H1 (cell line): ENCODE results near the gene RNASET2. TPM values are rescaled to one million over a fixed set of nuclear protein-coding genes. Genes with fewer than 3 reads are reported as not detected.

Experiments used
- CTCF ChIA-PET: fragments of 300-600 bp; sonication (Branson Sonifier 250); formaldehyde crosslinking; loops from one replicate; lab custom pipeline; 2021; ENCODE audit not compliant: partially characterized antibody; lab: Charles Lee
- POLR2A ChIA-PET: fragments of 300-600 bp; sonication (Branson Sonifier 250); formaldehyde crosslinking; loops from one replicate; lab custom pipeline; 2021; ENCODE audit warnings: inconsistent platforms; ENCODE audit not compliant: partially characterized antibody; lab: Charles Lee
- DNase-seq, 2 experiments: peaks; one replicate each; pipeline versions ENCODE4 v3.0.0 to v3.0.0-alpha.2; 2010 to 2022; ENCODE audit warnings: low spot score in 2 of 2, low read depth in 1 of 2, mixed read lengths in 1 of 2
- FAIRE-seq: peaks from 2 replicates; lab custom pipeline; 2011; peaks lifted over from hg19 to GRCh38; lab: Jason Lieb, UNC
- H2AFZ ChIP-seq: 2 replicates; pipeline ENCODE4 v1.8.1; 2012; ENCODE audit warnings: low read length, inconsistent platforms
- H2AK5ac ChIP-seq: 2 replicates; pipeline ENCODE4 v1.6.1; 2013; ENCODE audit warnings: low read depth, low read length
- H2BK120ac ChIP-seq: replicated peaks from 2 replicates; pipeline ENCODE3; 2013; ENCODE audit warnings: low read depth, low read length, inconsistent platforms
- H2BK12ac ChIP-seq: 2 replicates; pipeline ENCODE4 v1.6.1; 2013; ENCODE audit warnings: low read depth, low read length
- H2BK15ac ChIP-seq: 2 replicates; pipeline ENCODE4 v1.6.1; 2013; ENCODE audit warnings: low read length
- H2BK20ac ChIP-seq: 2 replicates; pipeline ENCODE4 v1.6.1; 2013; ENCODE audit warnings: low read length
- H2BK5ac ChIP-seq: 2 replicates; pipeline ENCODE4 v1.6.1; 2013; ENCODE audit warnings: low read depth, low read length
- H3K14ac ChIP-seq: 2 replicates; pipeline ENCODE4 v1.6.1; 2013; ENCODE audit warnings: inconsistent platforms; ENCODE audit not compliant: insufficient read length
- H3K18ac ChIP-seq: 2 replicates; pipeline ENCODE4 v1.6.1; 2013; ENCODE audit warnings: low read length; ENCODE audit errors: extremely low read depth
- H3K23ac ChIP-seq: 2 replicates; pipeline ENCODE4 v1.6.1; 2013; ENCODE audit warnings: inconsistent platforms; ENCODE audit not compliant: insufficient read length
- H3K23me2 ChIP-seq: 2 replicates; pipeline ENCODE4 v1.6.1; 2013; ENCODE audit warnings: low read depth, low read length
- H3K27ac ChIP-seq: 2 replicates; pipeline ENCODE4 v1.6.1; 2011; ENCODE audit warnings: low read depth, low read length, inconsistent platforms
- H3K27me3 ChIP-seq, 4 experiments: replicated peaks in 1 of 4; 1 replicate in 1 of 4; 2 replicates in 3 of 4; pipeline versions ENCODE4 v1.6.1 to v1.8.1; 2011 to 2013; ENCODE audit warnings: low read length in 3 of 4, mild to moderate bottlenecking in 3 of 4, inconsistent platforms in 2 of 4, mixed read lengths in 2 of 4, moderate library complexity in 1 of 4; ENCODE audit not compliant: control insufficient read depth in 3 of 4, insufficient read depth in 3 of 4; ENCODE audit errors: extremely low read depth in 1 of 4
- H3K36me3 ChIP-seq, 4 experiments: 2 replicates each; pipeline versions ENCODE4 v1.6.1 to v1.8.1; 2011 to 2013; ENCODE audit warnings: mild to moderate bottlenecking in 4 of 4, low read length in 3 of 4, moderate library complexity in 2 of 4, control low read depth in 1 of 4, inconsistent platforms in 1 of 4; ENCODE audit not compliant: insufficient read depth in 4 of 4, control insufficient read depth in 2 of 4
- H3K4ac ChIP-seq: replicated peaks from 2 replicates; pipeline ENCODE3; 2013; ENCODE audit warnings: low read length, low read depth, mixed read lengths, inconsistent platforms; ENCODE audit not compliant: insufficient read length
- H3K4me1 ChIP-seq, 4 experiments: replicated peaks in 1 of 4; 1 replicate in 1 of 4; 2 replicates in 3 of 4; pipeline versions ENCODE4 v1.6.1 to v1.8.1; 2011 to 2013; ENCODE audit warnings: low read length in 3 of 4, inconsistent platforms in 2 of 4, mixed read lengths in 1 of 4; ENCODE audit not compliant: insufficient read depth in 4 of 4, control insufficient read depth in 3 of 4
- H3K4me2 ChIP-seq, 2 experiments: 2 replicates each; pipeline versions ENCODE4 v1.6.1 to v1.8.1; 2011 to 2013; ENCODE audit warnings: low read depth in 2 of 2, low read length in 2 of 2, control low read depth in 1 of 2, inconsistent platforms in 1 of 2, mild to moderate bottlenecking in 1 of 2; ENCODE audit not compliant: insufficient read depth in 1 of 2
- H3K4me3 ChIP-seq, 4 experiments: fragments of 200-600, 300-600 bp in 1 of 4; sonication (generic), shearing (Covaris generic), sonication (Bioruptor Twin) in 1 of 4; 2 replicates each; pipeline versions ENCODE4 v1.5.1 to v1.8.1; 2011 to 2016; ENCODE audit warnings: low read length in 4 of 4, low read depth in 3 of 4, control low read depth in 2 of 4, inconsistent platforms in 2 of 4, mild to moderate bottlenecking in 2 of 4, mixed read lengths in 1 of 4, moderate library complexity in 1 of 4; ENCODE audit not compliant: insufficient read depth in 2 of 4; ENCODE audit errors: extremely low read depth in 1 of 4
- H3K56ac ChIP-seq: replicated peaks from 2 replicates; pipeline ENCODE3; 2013; ENCODE audit warnings: low read depth, mild to moderate bottlenecking, mixed read lengths, low read length, inconsistent platforms; ENCODE audit not compliant: insufficient read length
- H3K79me1 ChIP-seq: 2 replicates; pipeline ENCODE4 v1.6.1; 2013; ENCODE audit warnings: low read depth, low read length, control low read depth
- H3K79me2 ChIP-seq, 2 experiments: 2 replicates each; pipeline versions ENCODE4 v1.6.1 to v1.8.1; 2012 to 2013; ENCODE audit warnings: low read length in 2 of 2, mild to moderate bottlenecking in 2 of 2, inconsistent platforms in 1 of 2; ENCODE audit not compliant: insufficient read depth in 2 of 2, control insufficient read depth in 1 of 2
- H3K9ac ChIP-seq, 4 experiments: replicated peaks in 1 of 4; 1 replicate in 1 of 4; 2 replicates in 3 of 4; pipeline versions ENCODE4 v1.6.1 to v1.8.1; 2011 to 2013; ENCODE audit warnings: low read depth in 3 of 4, low read length in 3 of 4, control low read depth in 2 of 4, mild to moderate bottlenecking in 2 of 4, moderate library complexity in 2 of 4, inconsistent platforms in 1 of 4; ENCODE audit errors: extremely low read depth in 1 of 4
- H3K9me3 ChIP-seq, 2 experiments: 2 replicates each; pipeline versions ENCODE4 v1.6.1 to v1.8.1; 2012 to 2013; ENCODE audit warnings: mild to moderate bottlenecking in 2 of 2, moderate library complexity in 2 of 2, control low read depth in 1 of 2, inconsistent platforms in 1 of 2, low read depth in 1 of 2, low read length in 1 of 2, mixed read lengths in 1 of 2; ENCODE audit not compliant: insufficient read depth in 2 of 2
- H4K20me1 ChIP-seq, 2 experiments: replicated peaks in 1 of 2; 2 replicates each; pipeline versions ENCODE3 to v1.8.1; 2011 to 2013; ENCODE audit warnings: inconsistent platforms in 2 of 2, low read length in 2 of 2, mild to moderate bottlenecking in 1 of 2; ENCODE audit not compliant: insufficient read depth in 2 of 2, control insufficient read depth in 1 of 2
- H4K5ac ChIP-seq: 2 replicates; pipeline ENCODE4 v1.6.1; 2013; ENCODE audit warnings: low read length, low read depth, mixed read lengths, inconsistent platforms; ENCODE audit not compliant: insufficient read length
- H4K8ac ChIP-seq: 2 replicates; pipeline ENCODE4 v1.8.0; 2013; ENCODE audit warnings: mild to moderate bottlenecking, moderate library complexity, low read length, inconsistent platforms; ENCODE audit not compliant: insufficient read depth; ENCODE audit errors: extremely low read depth
- H4K91ac ChIP-seq: replicated peaks from 2 replicates; pipeline ENCODE3; 2013; ENCODE audit warnings: low read length, mixed read lengths, inconsistent platforms; ENCODE audit not compliant: insufficient read length
- CEBPB ChIP-seq: IDR thresholded peaks from 2 replicates; pipeline ENCODE4 v1.6.1; 2012; ENCODE audit warnings: low read depth, low read length
- CHD1 ChIP-seq: IDR thresholded peaks from 2 replicates; pipeline ENCODE4 v1.6.1; 2012; ENCODE audit warnings: low read depth, low read length, improper control_type of control experiment
- RFX5 ChIP-seq: IDR thresholded peaks from 2 replicates; pipeline ENCODE4 v1.6.1; 2011; ENCODE audit warnings: low read depth, low read length, improper control_type of control experiment, borderline replicate concordance
- SP2 ChIP-seq: IDR thresholded peaks from 2 replicates; pipeline ENCODE4 v1.6.1; 2012; ENCODE audit warnings: mild to moderate bottlenecking, low read length, inconsistent platforms
- TBP ChIP-seq: IDR thresholded peaks from 2 replicates; pipeline ENCODE4 v1.6.1; 2011; ENCODE audit warnings: low read depth, low read length, improper control_type of control experiment
- TEAD4 ChIP-seq: IDR thresholded peaks from 2 replicates; pipeline ENCODE4 v1.6.1; 2012; ENCODE audit warnings: low read depth, low read length, inconsistent platforms, mixed read lengths
- WGBS, 2 experiments: shearing (Covaris generic) in 1 of 2; methylation state at CpG; one replicate each; pipeline versions ENCODE4 v1.1.6 to v1.1.7; 2013 to 2015; ENCODE audit warnings: low lambda C conversion rate in 2 of 2, mixed read lengths in 2 of 2, inconsistent platforms in 1 of 2, low coverage in 1 of 2, missing lambda C conversion rate in 1 of 2; ENCODE audit not compliant: insufficient replicate concordance in 2 of 2, insufficient coverage in 1 of 2, insufficient read length in 1 of 2; ENCODE audit errors: extremely low coverage in 1 of 2, missing lambda C conversion rate in 1 of 2; 5-methylcytosine and 5-hydroxymethylcytosine counted together
- polyA plus RNA-seq, 7 experiments: library from polyadenylated mRNA; depleted of rRNA in 3 of 7; stranded (reverse) in 5 of 7; unstranded in 2 of 7; fragments of >200 nt in 5 of 7; fragments of 200-250 nt in 2 of 7; gene quantifications; 1 replicate in 5 of 7; 2 replicates in 1 of 7; 4 replicates in 1 of 7; pipeline versions ENCODE4 v1.2.1 to v1.2.3, GENCODE V29; 2011 to 2013; ENCODE audit warnings: missing spikeins in 2 of 7, mixed read lengths in 2 of 7
- total RNA-seq: library from RNA; stranded (reverse); fragmentation: NEBNext Ultra II Directional; extraction: Animal tissue kit (Norgen Biotek cat#: 25700); gene quantifications from 2 replicates; pipeline ENCODE4 v1.2.1, GENCODE V29; 2021

RNASET2 gene
- total and polyA plus RNA-seq, 2 of the 8 experiments (the other 6 are each of a cell fraction or from before 2014, with no cell fraction given) = 15.7 to 22.9 TPM

DNA sequence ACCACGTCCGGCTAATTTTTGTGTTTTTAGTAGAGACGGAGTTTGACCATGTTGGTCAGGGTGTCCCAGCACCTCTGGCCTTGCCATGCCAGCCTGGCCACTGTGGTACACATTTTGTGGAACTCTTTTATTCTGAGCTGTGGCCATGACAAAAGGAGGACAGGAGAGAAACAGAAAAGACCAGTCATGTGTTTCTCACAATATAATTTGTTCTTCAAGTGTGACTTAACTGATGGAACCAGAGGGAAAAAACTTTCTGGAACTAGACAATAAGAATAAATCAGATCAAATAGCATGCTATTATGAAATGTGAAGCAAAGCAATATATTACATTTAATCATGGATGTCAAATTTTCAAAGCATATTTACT, 4.2 kb upstream of the RNASET2 start:
- no peak for DNase-seq
- Histone ChIP-seq H2AK5ac (no peak overlapping the region), H3K27ac (no peak overlapping the region), H3K23me2 (peaks cover 13% of the 10 kb centered on the region; the same call in 1 of the 2 replicates), H3K27me3 (peaks cover 0 to 3% (median 0%) of the 10 kb centered on the region in 4 experiments; a peak in 3 of 7 replicates), H2BK120ac (no peak overlapping the region), H3K18ac (no peak overlapping the region), H4K20me1 (no peaks in the 10 kb centered on the region), H3K23ac (no peak overlapping the region), H3K9ac (no peak overlapping the region), H3K4me3 (no peak overlapping the region), H4K8ac (no peak overlapping the region), H4K91ac (no peak overlapping the region), H3K4me1 (peaks cover 1 to 8% (median 3%) of the 10 kb centered on the region in 4 experiments; a peak in 6 of 7 replicates), H3K14ac (no peak overlapping the region), H2AFZ (no peak overlapping the region), H3K36me3 (no peaks in the 10 kb centered on the region), H3K4ac (no peak overlapping the region), H3K9me3 (peaks cover 6 to 12% of the 10 kb centered on the region in 2 experiments; a peak in 1 of 4 replicates), H2BK15ac (no peak overlapping the region), H2BK20ac (no peak overlapping the region), H3K79me2 (no peaks in the 10 kb centered on the region), H2BK5ac (no peak overlapping the region), H3K79me1 (no peaks in the 10 kb centered on the region), H2BK12ac (no peak overlapping the region), H4K5ac (no peak overlapping the region), H3K4me2 (no peak overlapping the region), H3K56ac (no peak overlapping the region)
- TF ChIP-seq CHD1 (no peak), CEBPB (no peak), SP2 (no peak), RFX5 (no peak), TEAD4 (no peak), TBP (no peak)
- WGBS, 2 experiments = 88% methylated on average over 3 of the region's 3 CpGs; no CpG with 5 or more reads in 1 of the 2 experiments
- ChIA-PET CTCF (interaction anchor here (1.3 to 2.4 kb wide), 5 partner anchors 9 to 185 kb away, joined by 4 to 10 read pairs (median 5); no protein-coding TSS in a partner anchor), POLR2A (interaction anchor here (0.6 to 1.2 kb wide), 3 partner anchors 10 to 339 kb away, joined by 3 to 4 read pairs (median 3); no protein-coding TSS in a partner anchor)
- FAIRE-seq = no peak
